Heart left ventricle (tissue), 16 donors: Measurements from ENCODE around the gene MYO16. TPM values are rescaled to one million over a fixed set of nuclear protein-coding genes. Genes with fewer than 3 reads are reported as not detected.

Experiments
- ATAC-seq, 4 donors: fragments of 200-7000 bp; cut with Tn5 transposase; one replicate each; pipeline ENCODE4 v1.9.1; 2020 to 2022; ENCODE audit warnings: moderate library complexity in 4 of 4, mild to moderate bottlenecking in 3 of 4, moderate number of reproducible peaks in 1 of 4
- DNase-seq, 5 donors: peaks; one replicate each; pipeline ENCODE4 v3.0.0-alpha.2; 2020
- H3K27ac ChIP-seq, 12 donors: fragments of 200-600 bp; sonication (generic) in 4 of 12; one replicate each; pipeline versions ENCODE4 v1.5.0 to v1.8.0; 2016 to 2022; ENCODE audit warnings: mild to moderate bottlenecking in 2 of 12
- H3K27me3 ChIP-seq, 9 donors: fragments of 200-600 bp; sonication (generic) in 2 of 9; one replicate each; pipeline versions ENCODE4 v1.5.1 to v1.8.0; 2016 to 2022; ENCODE audit warnings: mild to moderate bottlenecking in 3 of 9
- H3K36me3 ChIP-seq, 9 donors: fragments of 200-600 bp; sonication (generic) in 2 of 9; one replicate each; pipeline versions ENCODE4 v1.5.0 to v1.8.0; 2018 to 2022; ENCODE audit warnings: mild to moderate bottlenecking in 2 of 9
- H3K4me1 ChIP-seq, 12 donors: fragments of 200-600 bp; sonication (generic) in 4 of 12; one replicate each; pipeline versions ENCODE4 v1.5.0 to v1.8.0; 2016 to 2022; ENCODE audit warnings: mild to moderate bottlenecking in 3 of 12
- H3K4me3 ChIP-seq, 12 donors: fragments of 200-600 bp; sonication (generic) in 4 of 12; one replicate each; pipeline versions ENCODE4 v1.5.0 to v1.8.0; 2017 to 2022; ENCODE audit warnings: mild to moderate bottlenecking in 9 of 12, moderate library complexity in 4 of 12
- H3K9me3 ChIP-seq, 12 donors: fragments of 200-600 bp; sonication (generic) in 4 of 12; one replicate each; pipeline versions ENCODE4 v1.5.0 to v1.8.0; 2016 to 2022; ENCODE audit warnings: mild to moderate bottlenecking in 1 of 12
- POLR2A ChIP-seq, 2 donors: fragments of 450-650 bp; IDR thresholded peaks; one replicate each; pipeline ENCODE4 v1.6.1; 2017; ENCODE audit warnings: antibody characterized with exemption in 2 of 2, mild to moderate bottlenecking in 2 of 2, moderate library complexity in 2 of 2
- WGBS, 4 donors: extraction: QIAGEN DNeasy Blood & Tissue Kit in 2 of 4; methylation state at CpG; one replicate each; pipeline versions ENCODE4 v1.1.5 to v1.1.7; 2013 to 2018; 5-methylcytosine and 5-hydroxymethylcytosine counted together
- intact Hi-C, 10 donors: fragments of 100-400 bp; cut with DNase I; formaldehyde crosslinking; loops; one replicate each; pipeline versions ENCODE4 v1.11.1 to v1.14.2; 2022
- polyA plus RNA-seq, 2 donors: library from polyadenylated mRNA; stranded (reverse); fragments of 200-250 nt; gene quantifications; one replicate each; pipeline ENCODE4 v1.2.3, GENCODE V29; 2013
- total RNA-seq, 9 donors: library from RNA; depleted of rRNA in 2 of 9; stranded (reverse); fragments of >200 nt in 2 of 9; fragmentation: NEBNext Ultra II Directional in 3 of 9; extraction: Animal tissue kit (Norgen Biotek cat#: 25700) in 3 of 9; gene quantifications; one replicate each; pipeline versions ENCODE4 v1.1.0 to v1.2.4, GENCODE V29; 2016 to 2023
- TF ChIP-seq, protein P1 (sequence below), 12 donors: fragments of 200-600 bp; sonication (generic) in 4 of 12; IDR thresholded peaks; one replicate each; pipeline versions ENCODE4 v1.5.0 to v1.8.0; 2018 to 2022; ENCODE audit warnings: antibody characterized with exemption in 12 of 12, mild to moderate bottlenecking in 5 of 12
- donor health status: ischemic (EF 13 %, LVEDD 7.1; RV severe dilation, severe dysfunction).
- donor health status: healthy with polysubstance abuse.
- donor health status: DM: no; HTN: yes; CAD: no.
- donor health status: DM: no; HTN: no; CAD: no.
- donor health status: ischemic (EF 25% LVEDD 6.9; RV normal size, moderate dysfunction).
- donor health status: ischemic (EF 25% LVEDD 5.7; RV mildly dilated, moderate dysfunction).
- donor health status: healthy.
- donor health status: DM: yes; HTN: yes; CAD: no.
- donor health status: ischemic (EF 35%, LVEDD 5.7; RV mildly dilated, moderate dysfunction).
- donor health status: nonischemic (EF 11% LVEDD 7.7; RV severe dilation, severe dysfunction).
- donor health status: DM: yes; HTN: yes; CAD: no.
- donor health status: PGD.
- donor health status: ischemic (EF 29% LVEDD 5.4; RV normal size, mild dysfunction).
- donor health status: nonischemic (EF 23%, LVEDD 6.1; RV moderate dilation, normal function).

MYO16 gene
- total and polyA plus RNA-seq, 11 donors: 0.16 to 5.2 (median 0.81) TPM

DNA sequence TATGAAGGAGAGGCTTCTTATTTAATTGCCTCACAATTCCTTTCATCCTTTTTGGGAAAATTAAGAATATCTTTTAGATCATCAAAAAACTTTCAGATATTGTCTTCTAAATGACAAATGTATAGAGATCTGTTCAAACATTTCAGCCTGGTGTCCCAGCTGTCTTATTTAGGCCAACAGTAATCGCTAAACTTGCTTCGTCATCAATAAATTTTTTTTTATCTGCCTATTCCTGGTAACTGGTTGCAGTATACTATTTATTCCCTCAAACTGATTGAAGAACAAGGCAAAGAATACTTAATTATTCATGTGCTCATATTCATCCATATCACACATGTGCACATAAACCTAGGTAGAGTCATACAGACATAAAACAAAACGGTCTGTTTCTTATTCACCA, 5.3 kb upstream of the MYO16 start:
- H3K36me3 ChIP-seq: no peaks in the 10 kb centered on the region
- peaks cover 0 to 9% (median 0%) of the 10 kb centered on the region in 12 donors for H3K9me3 ChIP-seq
- peaks cover 0 to 3% (median 0%) of the 10 kb centered on the region in 12 donors for H3K4me1 ChIP-seq
- no peak for DNase-seq
- ATAC-seq: no peak
- no peak for TF ChIP-seq POLR2A (IDR thresholded peaks at IDR 0.05)
- TF ChIP-seq, protein P1, sequence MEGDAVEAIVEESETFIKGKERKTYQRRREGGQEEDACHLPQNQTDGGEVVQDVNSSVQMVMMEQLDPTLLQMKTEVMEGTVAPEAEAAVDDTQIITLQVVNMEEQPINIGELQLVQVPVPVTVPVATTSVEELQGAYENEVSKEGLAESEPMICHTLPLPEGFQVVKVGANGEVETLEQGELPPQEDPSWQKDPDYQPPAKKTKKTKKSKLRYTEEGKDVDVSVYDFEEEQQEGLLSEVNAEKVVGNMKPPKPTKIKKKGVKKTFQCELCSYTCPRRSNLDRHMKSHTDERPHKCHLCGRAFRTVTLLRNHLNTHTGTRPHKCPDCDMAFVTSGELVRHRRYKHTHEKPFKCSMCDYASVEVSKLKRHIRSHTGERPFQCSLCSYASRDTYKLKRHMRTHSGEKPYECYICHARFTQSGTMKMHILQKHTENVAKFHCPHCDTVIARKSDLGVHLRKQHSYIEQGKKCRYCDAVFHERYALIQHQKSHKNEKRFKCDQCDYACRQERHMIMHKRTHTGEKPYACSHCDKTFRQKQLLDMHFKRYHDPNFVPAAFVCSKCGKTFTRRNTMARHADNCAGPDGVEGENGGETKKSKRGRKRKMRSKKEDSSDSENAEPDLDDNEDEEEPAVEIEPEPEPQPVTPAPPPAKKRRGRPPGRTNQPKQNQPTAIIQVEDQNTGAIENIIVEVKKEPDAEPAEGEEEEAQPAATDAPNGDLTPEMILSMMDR (IDR thresholded peaks at IDR 0.05): no peak
- no peaks in the 10 kb centered on the region for H3K27me3 ChIP-seq
- no peak overlapping the region for H3K4me3 ChIP-seq
- H3K27ac ChIP-seq: no peak overlapping the region
- intact Hi-C loops: no loop called here
- WGBS, 4 donors: 85 to 92% (median 90%) methylated on average over 3 of the region's 3 CpGs

GRCh38 chr13:108624979-108625378, 4.4 kb upstream of the MYO16 start:
- Histone ChIP-seq H3K4me1 (peaks cover 0 to 7% (median 0%) of the 10 kb centered on the region in 12 donors), H3K9me3 (peaks cover 0 to 9% (median 0%) of the 10 kb centered on the region in 12 donors), H3K27me3 (no peaks in the 10 kb centered on the region), H3K4me3 (no peak overlapping the region), H3K36me3 (no peaks in the 10 kb centered on the region), H3K27ac (no peak overlapping the region)
- DNase-seq (no peak), ATAC-seq (no peak)
- WGBS, 4 donors: 66 to 80% (median 79%) methylated on average over 4 of the region's 4 CpGs
- TF ChIP-seq, protein P1 (IDR thresholded peaks at IDR 0.05): no peak
- TF ChIP-seq POLR2A (IDR thresholded peaks at IDR 0.05): no peak
- intact Hi-C loops: no loop called here

DNA sequence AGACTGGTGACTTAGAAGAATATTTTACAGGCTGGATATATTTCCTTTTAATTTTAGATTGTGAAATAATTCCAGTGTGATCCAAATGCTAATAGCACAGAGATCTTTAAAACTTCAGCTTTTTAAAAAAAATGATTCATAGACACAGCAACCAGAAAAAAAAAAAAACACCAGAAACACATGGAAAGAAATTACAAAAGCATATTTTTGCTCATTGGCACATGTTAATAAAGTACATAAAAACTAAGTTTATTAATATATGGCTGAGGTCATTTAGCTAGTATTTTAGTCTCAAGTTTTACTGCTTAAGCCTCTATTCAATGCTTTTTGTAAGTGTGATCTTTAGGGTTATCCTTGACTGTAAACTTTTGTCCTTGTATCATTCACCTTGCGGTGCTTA, 577 bp downstream of the MYO16 start:
- peaks cover 0 to 7% (median 0%) of the 10 kb centered on the region in 12 donors for H3K9me3 ChIP-seq
- H3K27ac ChIP-seq: no peak overlapping the region
- no peaks in the 10 kb centered on the region for H3K27me3 ChIP-seq
- no peak for DNase-seq
- H3K36me3 ChIP-seq: no peaks in the 10 kb centered on the region
- intact Hi-C loops: no loop called here
- ATAC-seq: no peak
- H3K4me3 ChIP-seq: no peak overlapping the region
- 72 to 78% (median 76%) methylated on average over 1 of the region's 1 CpG for WGBS, 4 donors
- TF ChIP-seq, protein P1 (IDR thresholded peaks at IDR 0.05): no peak
- TF ChIP-seq POLR2A (IDR thresholded peaks at IDR 0.05): no peak
- H3K4me1 ChIP-seq: peaks cover 0 to 7% (median 0%) of the 10 kb centered on the region in 12 donors

GRCh38 chr13:108632649-108633167, 3.3 kb downstream of the MYO16 start:
- Histone ChIP-seq H3K4me1 (peaks cover 0 to 7% (median 0%) of the 10 kb centered on the region in 12 donors), H3K27ac (no peak overlapping the region), H3K4me3 (no peak overlapping the region), H3K27me3 (no peaks in the 10 kb centered on the region), H3K36me3 (no peaks in the 10 kb centered on the region), H3K9me3 (no peaks in the 10 kb centered on the region)
- TF ChIP-seq, protein P1 (IDR thresholded peaks at IDR 0.05): no peak
- no peak for TF ChIP-seq POLR2A (IDR thresholded peaks at IDR 0.05)
- intact Hi-C loops: no loop called here
- DNase-seq: no peak
- 68 to 87% (median 77%) methylated on average over 5 of the region's 5 CpGs for WGBS, 4 donors
- ATAC-seq: no peak
